ENCODE data around the gene SUGT1. TPM values are rescaled to one million over a fixed set of nuclear protein-coding genes. Genes with fewer than 3 reads are reported as not detected.

The SUGT1 gene
- total RNA-seq, 3 donors from 2014 or later, result 41.3 to 57.7 (median 44.6) TPM

GRCh38 chr13:52723181-52723580 is 70.5 kb downstream of the SUGT1 start:
- ATAC-seq (no peak), DNase-seq (no peak)
- no peaks in the 10 kb centered on the region for H3K4me1 ChIP-seq (ENCODE audit: low read depth)
- H3K9me3 ChIP-seq, result no peaks in the 10 kb centered on the region
- intact Hi-C loops (cut with DNase I, micrococcal nuclease), result no loop called here
- TF ChIP-seq CTCF (IDR thresholded peaks at IDR 0.05), result no peak
- H3K36me3 ChIP-seq (ENCODE audit: low read depth), result no peaks in the 10 kb centered on the region
- H3K4me3 ChIP-seq, result no peak overlapping the region

DNA sequence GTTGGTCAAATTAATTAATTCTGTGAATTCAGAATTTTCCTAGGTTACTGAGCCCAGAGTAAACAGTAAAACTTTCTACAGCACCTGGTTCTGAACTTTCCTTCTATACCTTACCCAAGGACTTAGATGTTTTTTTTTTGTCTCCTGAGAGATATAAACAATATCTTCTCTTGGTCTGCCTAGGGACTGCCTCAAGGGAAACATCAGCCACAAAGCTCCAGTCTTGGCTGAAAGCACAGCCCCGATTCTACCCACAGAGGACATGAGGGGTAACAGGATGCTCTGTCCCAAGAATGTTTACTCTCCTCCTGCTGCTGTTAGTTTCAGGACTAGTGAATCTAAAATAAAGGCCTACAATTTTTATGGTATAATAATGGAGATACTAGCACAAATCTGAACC is 72.7 kb downstream of the SUGT1 start:
- no peak for TF ChIP-seq CTCF (IDR thresholded peaks at IDR 0.05)
- H3K9me3 ChIP-seq, result no peaks in the 10 kb centered on the region
- DNase-seq (no peak), ATAC-seq (no peak)
- H3K4me3 ChIP-seq, result no peak overlapping the region
- intact Hi-C loops (cut with DNase I, micrococcal nuclease), result no loop called here
- H3K36me3 ChIP-seq (ENCODE audit: low read depth), result no peaks in the 10 kb centered on the region
- no peaks in the 10 kb centered on the region for H3K4me1 ChIP-seq (ENCODE audit: low read depth)

DNA sequence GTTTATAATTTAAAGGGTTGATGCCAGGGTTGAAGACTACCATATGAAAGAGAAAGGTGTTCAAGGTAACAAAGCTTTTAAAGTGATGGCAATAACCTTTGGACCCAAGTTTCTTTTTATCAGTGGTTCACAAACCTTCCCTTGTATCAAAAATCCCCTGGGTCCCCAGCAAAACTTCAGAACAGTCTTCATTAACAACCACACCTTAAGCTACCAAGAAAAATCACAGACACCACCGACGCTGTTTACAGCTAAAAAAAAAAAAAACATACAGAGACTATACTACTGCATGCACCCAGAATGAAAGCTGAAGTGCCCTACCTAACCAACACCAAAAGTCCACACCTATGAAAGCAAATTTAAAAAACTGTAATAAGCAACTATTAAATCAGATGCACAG is 73.6 kb downstream of the SUGT1 start:
- DNase-seq, result no peak
- H3K4me3 ChIP-seq, result no peak overlapping the region
- ATAC-seq, result no peak
- no peaks in the 10 kb centered on the region for H3K9me3 ChIP-seq
- intact Hi-C loops (cut with DNase I, micrococcal nuclease), result no loop called here
- H3K4me1 ChIP-seq (ENCODE audit: low read depth), result no peaks in the 10 kb centered on the region
- TF ChIP-seq CTCF (IDR thresholded peaks at IDR 0.05), result no peak
- H3K36me3 ChIP-seq (ENCODE audit: low read depth), result no peaks in the 10 kb centered on the region

DNA sequence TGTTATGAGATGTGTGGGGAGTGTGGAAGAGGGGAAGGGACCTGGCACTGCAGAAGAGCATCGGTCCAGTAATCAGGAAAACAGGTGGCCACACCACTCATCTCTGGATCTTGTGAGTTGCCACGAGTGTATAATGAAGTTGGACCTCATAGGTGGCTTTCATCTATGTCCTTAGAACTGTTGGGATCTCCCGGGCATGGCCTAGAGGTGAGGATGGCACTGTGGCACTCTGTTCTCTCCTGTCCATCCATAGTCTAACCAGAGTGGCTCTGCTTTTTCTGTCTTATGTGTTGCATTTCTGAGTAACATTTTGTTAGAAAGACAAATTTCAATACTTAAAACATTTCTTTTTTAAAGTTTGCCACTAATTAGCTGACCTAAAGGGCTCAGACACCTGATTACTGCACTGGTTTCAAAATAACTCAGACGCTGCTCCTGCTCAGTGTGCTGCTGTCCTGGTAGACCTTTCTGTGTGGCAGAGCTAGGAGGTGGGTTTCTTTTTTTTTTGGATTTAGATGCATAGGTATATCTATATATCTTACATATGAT is 81.5 kb downstream of the SUGT1 start:
- ATAC-seq (no peak), DNase-seq (no peak)
- no peak for TF ChIP-seq CTCF (IDR thresholded peaks at IDR 0.05)
- Histone ChIP-seq H3K4me3 (no peak overlapping the region), H3K9me3 (no peaks in the 10 kb centered on the region), H3K36me3 (ENCODE audit: low read depth) (no peaks in the 10 kb centered on the region), H3K4me1 (ENCODE audit: low read depth) (no peaks in the 10 kb centered on the region)
- intact Hi-C loops (cut with DNase I, micrococcal nuclease), result no loop called here

GRCh38 chr13:52736891-52737290 is 84.3 kb downstream of the SUGT1 start:
- Histone ChIP-seq H3K4me1 (ENCODE audit: low read depth) (no peaks in the 10 kb centered on the region), H3K4me3 (no peak overlapping the region), H3K9me3 (no peaks in the 10 kb centered on the region), H3K36me3 (ENCODE audit: low read depth) (no peaks in the 10 kb centered on the region)
- intact Hi-C loops (cut with DNase I, micrococcal nuclease), result no loop called here
- TF ChIP-seq CTCF (IDR thresholded peaks at IDR 0.05), result no peak
- DNase-seq, result no peak
- no peak for ATAC-seq

GRCh38 chr13:52737451-52737850 is 84.8 kb downstream of the SUGT1 start:
- Histone ChIP-seq H3K4me3 (no peak overlapping the region), H3K9me3 (no peaks in the 10 kb centered on the region), H3K4me1 (ENCODE audit: low read depth) (no peaks in the 10 kb centered on the region), H3K36me3 (ENCODE audit: low read depth) (no peaks in the 10 kb centered on the region)
- TF ChIP-seq CTCF (IDR thresholded peaks at IDR 0.05), result no peak
- intact Hi-C loops (cut with DNase I, micrococcal nuclease), result no loop called here
- DNase-seq (no peak), ATAC-seq (no peak)

Measured in mucosa of descending colon (tissue), 3 donors.